Measurements from ENCODE around the gene KLF6.
A peak's percentile ranks its signal among the peaks of the same experiment; 100 is the strongest.

The KLF6 gene

DNA sequence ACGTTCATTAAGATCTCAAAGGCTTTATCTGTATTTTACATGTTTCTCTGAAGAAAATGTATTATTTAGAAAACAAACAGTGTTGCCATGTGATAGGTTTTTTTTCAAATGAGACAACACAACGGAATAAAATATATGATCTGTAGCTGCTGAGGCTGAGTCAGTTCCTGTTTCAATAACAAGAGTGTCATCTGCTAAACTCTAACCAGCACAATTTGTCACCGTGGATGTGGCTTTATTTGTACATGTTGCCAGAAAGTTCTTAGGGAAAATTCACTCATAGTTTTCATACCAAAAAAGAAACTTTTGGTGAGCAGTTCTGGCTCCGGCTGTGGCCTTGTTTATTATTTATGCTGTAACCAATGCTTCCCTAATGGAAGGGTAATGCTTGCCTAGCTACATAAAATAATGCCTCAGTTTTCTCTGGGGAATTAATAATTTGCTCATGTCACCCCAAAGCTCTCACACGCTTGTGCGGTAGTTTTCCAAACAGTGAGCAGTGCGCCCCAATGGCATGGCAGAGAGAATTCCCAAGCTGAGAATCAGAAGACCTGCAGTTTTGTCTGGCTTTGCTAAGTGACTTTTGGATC is 20.3 kb upstream of the KLF6 start:
- Histone ChIP-seq H4K20me1 (ENCODE audit: control insufficient read depth, insufficient read depth, low read depth, low read length) (no peaks in the 10 kb centered on the region), H3K27me3 (ENCODE audit: control insufficient read depth, low read length) (no peaks in the 10 kb centered on the region), H3K4me1 (ENCODE audit: control insufficient read depth, low read length) (peaks cover 78% of the 10 kb centered on the region), H3K79me2 (ENCODE audit: control insufficient read depth, low read length) (no peaks in the 10 kb centered on the region), H3K4me2 (ENCODE audit: low read length) (peak overlapping the region; percentile 70), H3K27ac (ENCODE audit: low read depth, low read length) (peak overlapping the region; percentile 77), H3F3A (ENCODE audit: control insufficient read depth, insufficient read depth) (peaks cover 22% of the 10 kb centered on the region), H3K9me3 (ENCODE audit: control insufficient read depth, insufficient read depth, low read length) (no peaks in the 10 kb centered on the region), H3K9me2 (replicated peaks; ENCODE audit: control insufficient read depth, low read length) (no peaks in the 10 kb centered on the region), H3K36me3 (ENCODE audit: control insufficient read depth, low read length) (no peaks in the 10 kb centered on the region), H3K4me3 (ENCODE audit: low read length) (peak overlapping the region; percentile 58)
- TF ChIP-seq, protein P1, sequence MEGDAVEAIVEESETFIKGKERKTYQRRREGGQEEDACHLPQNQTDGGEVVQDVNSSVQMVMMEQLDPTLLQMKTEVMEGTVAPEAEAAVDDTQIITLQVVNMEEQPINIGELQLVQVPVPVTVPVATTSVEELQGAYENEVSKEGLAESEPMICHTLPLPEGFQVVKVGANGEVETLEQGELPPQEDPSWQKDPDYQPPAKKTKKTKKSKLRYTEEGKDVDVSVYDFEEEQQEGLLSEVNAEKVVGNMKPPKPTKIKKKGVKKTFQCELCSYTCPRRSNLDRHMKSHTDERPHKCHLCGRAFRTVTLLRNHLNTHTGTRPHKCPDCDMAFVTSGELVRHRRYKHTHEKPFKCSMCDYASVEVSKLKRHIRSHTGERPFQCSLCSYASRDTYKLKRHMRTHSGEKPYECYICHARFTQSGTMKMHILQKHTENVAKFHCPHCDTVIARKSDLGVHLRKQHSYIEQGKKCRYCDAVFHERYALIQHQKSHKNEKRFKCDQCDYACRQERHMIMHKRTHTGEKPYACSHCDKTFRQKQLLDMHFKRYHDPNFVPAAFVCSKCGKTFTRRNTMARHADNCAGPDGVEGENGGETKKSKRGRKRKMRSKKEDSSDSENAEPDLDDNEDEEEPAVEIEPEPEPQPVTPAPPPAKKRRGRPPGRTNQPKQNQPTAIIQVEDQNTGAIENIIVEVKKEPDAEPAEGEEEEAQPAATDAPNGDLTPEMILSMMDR (IDR thresholded peaks at IDR 0.05; ENCODE audit: low read depth, low read length, poor library complexity, severe bottlenecking) = no peak
- no peak for TF ChIP-seq EZH2phosphoT487 (IDR thresholded peaks at IDR 0.05; ENCODE audit: borderline replicate concordance, low read length)

DNA sequence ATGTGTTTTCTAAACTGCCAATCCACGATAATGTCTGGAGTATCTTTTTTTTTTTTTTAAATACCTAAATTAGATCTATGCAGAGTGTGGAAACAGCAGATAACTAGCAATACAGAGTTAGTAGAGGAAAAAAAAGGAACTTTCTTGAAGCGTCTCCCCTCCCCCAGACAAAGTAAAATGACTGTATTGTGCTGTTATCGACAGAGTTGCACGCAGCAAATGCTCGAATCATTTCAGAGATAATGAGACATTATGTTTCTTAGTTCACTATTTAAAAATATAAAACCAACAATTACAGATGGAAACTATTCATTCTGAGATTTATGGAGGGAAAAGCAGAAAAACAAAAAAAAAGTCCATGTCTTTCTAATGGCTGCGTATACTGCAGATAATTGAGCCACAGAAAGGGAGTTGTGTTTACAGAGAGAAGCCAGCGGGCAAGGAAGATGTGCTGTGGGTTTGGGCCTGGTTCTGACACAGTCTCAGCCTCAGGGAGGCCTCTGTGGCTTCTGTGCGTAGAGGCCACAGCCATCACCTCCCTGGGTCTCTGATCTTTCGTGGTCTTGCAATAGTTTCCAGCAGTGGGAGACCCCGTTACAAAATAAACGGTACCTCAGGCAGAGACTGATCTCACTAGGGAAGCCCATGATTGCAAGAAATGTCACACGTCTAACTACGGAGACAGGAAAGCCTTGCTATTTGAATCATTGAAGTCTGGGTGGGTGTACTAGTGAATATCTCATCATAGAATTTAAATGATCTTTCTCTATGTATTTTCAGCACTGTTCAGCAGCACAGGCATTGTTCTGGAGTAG is 19.1 kb upstream of the KLF6 start:
- Histone ChIP-seq H3K27me3 (ENCODE audit: control insufficient read depth, low read length) (no peaks in the 10 kb centered on the region), H3K9me3 (ENCODE audit: control insufficient read depth, insufficient read depth, low read length) (no peaks in the 10 kb centered on the region), H3F3A (ENCODE audit: control insufficient read depth, insufficient read depth) (peaks cover 22% of the 10 kb centered on the region), H3K9me2 (replicated peaks; ENCODE audit: control insufficient read depth, low read length) (no peaks in the 10 kb centered on the region), H3K27ac (ENCODE audit: low read depth, low read length) (peak overlapping the region; percentile 77), H3K4me2 (ENCODE audit: low read length) (peak overlapping the region; percentile 70), H3K4me3 (ENCODE audit: low read length) (peak overlapping the region; percentile 58), H3K4me1 (ENCODE audit: control insufficient read depth, low read length) (peaks cover 66% of the 10 kb centered on the region), H4K20me1 (ENCODE audit: control insufficient read depth, insufficient read depth, low read depth, low read length) (no peaks in the 10 kb centered on the region), H3K79me2 (ENCODE audit: control insufficient read depth, low read length) (no peaks in the 10 kb centered on the region), H3K36me3 (ENCODE audit: control insufficient read depth, low read length) (no peaks in the 10 kb centered on the region)
- TF ChIP-seq, protein P1 (IDR thresholded peaks at IDR 0.05; ENCODE audit: low read depth, low read length, poor library complexity, severe bottlenecking) = no peak
- TF ChIP-seq EZH2phosphoT487 (IDR thresholded peaks at IDR 0.05; ENCODE audit: borderline replicate concordance, low read length) = no peak

DNA sequence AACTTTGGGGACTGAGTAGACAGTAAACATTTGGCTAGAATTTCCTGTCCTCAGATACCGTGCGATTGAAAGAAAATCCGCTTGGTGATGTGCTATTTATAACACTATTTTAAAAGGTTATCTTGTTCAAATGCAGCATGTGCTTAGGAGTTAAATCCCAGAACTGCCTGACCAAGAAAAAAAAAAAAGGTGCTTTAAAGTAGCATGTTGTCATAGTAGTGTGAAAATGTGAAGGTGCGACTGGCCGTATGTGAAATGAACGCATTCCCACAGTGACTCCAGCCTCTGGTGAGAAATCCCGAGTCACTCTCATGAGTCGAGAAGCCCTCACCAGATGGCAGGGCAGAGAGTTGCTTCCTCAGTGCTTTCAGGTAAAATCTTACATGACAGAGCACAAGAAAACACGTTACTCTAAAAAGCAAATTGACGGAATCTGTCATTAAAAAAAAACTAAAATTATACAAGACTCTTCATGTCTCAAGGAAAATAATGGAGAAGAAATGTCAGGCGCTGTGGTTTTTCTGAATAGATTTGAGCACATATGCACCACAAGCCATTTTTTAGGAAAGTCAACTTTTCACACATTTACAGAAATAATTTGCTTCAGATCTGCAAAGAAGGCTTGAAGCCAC is 18.4 kb upstream of the KLF6 start:
- Histone ChIP-seq H3K79me2 (ENCODE audit: control insufficient read depth, low read length) (no peaks in the 10 kb centered on the region), H3K9me3 (ENCODE audit: control insufficient read depth, insufficient read depth, low read length) (no peaks in the 10 kb centered on the region), H3K27ac (ENCODE audit: low read depth, low read length) (peak overlapping the region; percentile 77), H3F3A (ENCODE audit: control insufficient read depth, insufficient read depth) (peaks cover 22% of the 10 kb centered on the region), H3K4me3 (ENCODE audit: low read length) (peak overlapping the region; percentile 58), H3K9me2 (replicated peaks; ENCODE audit: control insufficient read depth, low read length) (no peaks in the 10 kb centered on the region), H4K20me1 (ENCODE audit: control insufficient read depth, insufficient read depth, low read depth, low read length) (no peaks in the 10 kb centered on the region), H3K4me1 (ENCODE audit: control insufficient read depth, low read length) (peaks cover 59% of the 10 kb centered on the region), H3K27me3 (ENCODE audit: control insufficient read depth, low read length) (no peaks in the 10 kb centered on the region), H3K36me3 (ENCODE audit: control insufficient read depth, low read length) (no peaks in the 10 kb centered on the region), H3K4me2 (ENCODE audit: low read length) (peak overlapping the region; percentile 70)
- TF ChIP-seq, protein P1 (IDR thresholded peaks at IDR 0.05; ENCODE audit: low read depth, low read length, poor library complexity, severe bottlenecking) = no peak
- TF ChIP-seq EZH2phosphoT487 (IDR thresholded peaks at IDR 0.05; ENCODE audit: borderline replicate concordance, low read length) = no peak

All from DOHH2 (cell line).